Measurements from ENCODE around the gene LMO7. TPM values are rescaled to one million over a fixed set of nuclear protein-coding genes. Genes with fewer than 3 reads are reported as not detected.

LMO7 gene
- total and polyA plus RNA-seq, 2 donors from 2014 or later: 44.0 to 138 TPM

- Histone ChIP-seq H3K4me3 (ENCODE audit: low read length in 3 of 3) (no peak overlapping the region), H3K27me3 (ENCODE audit: control insufficient read depth, insufficient read depth, low read length) (no peaks in the 10 kb centered on the region), H3K9me3 (ENCODE audit: control insufficient read depth in 2 of 3, insufficient read depth in 1 of 3, low read length in 3 of 3) (no peaks in the 10 kb centered on the region), H3K36me3 (ENCODE audit: control insufficient read depth in 2 of 3, insufficient read depth in 3 of 3, low read length in 3 of 3) (no peaks in the 10 kb centered on the region), H3K4me1 (ENCODE audit: control insufficient read depth in 2 of 3, insufficient read depth in 2 of 3, low read depth in 1 of 3, low read length in 3 of 3) (no peaks in the 10 kb centered on the region), H3K27ac (ENCODE audit: low read depth in 2 of 2, low read length in 2 of 2) (no peak overlapping the region), H3K9ac (ENCODE audit: low read length in 3 of 3) (no peak overlapping the region)
- no peak for FAIRE-seq
- intact Hi-C loops (cut with DNase I): no loop called here
- DNase-seq: no peak
- no peak for TF ChIP-seq CTCF (IDR thresholded peaks at IDR 0.05; ENCODE audit: borderline replicate concordance, extremely low read depth, insufficient read depth)
Measured at GRCh38 chr13:75612354-75612753, 23.8 kb upstream of the LMO7 start.

GRCh38 chr13:75617230-75617629, 18.9 kb upstream of the LMO7 start:
- FAIRE-seq: no peak
- Histone ChIP-seq H3K36me3 (ENCODE audit: control insufficient read depth in 2 of 3, insufficient read depth in 3 of 3, low read length in 3 of 3) (no peaks in the 10 kb centered on the region), H3K27ac (ENCODE audit: low read depth in 2 of 2, low read length in 2 of 2) (no peak overlapping the region), H3K4me3 (ENCODE audit: low read length in 3 of 3) (no peak overlapping the region), H3K4me1 (ENCODE audit: control insufficient read depth in 2 of 3, insufficient read depth in 2 of 3, low read depth in 1 of 3, low read length in 3 of 3) (no peaks in the 10 kb centered on the region), H3K9me3 (ENCODE audit: control insufficient read depth in 2 of 3, insufficient read depth in 1 of 3, low read length in 3 of 3) (no peaks in the 10 kb centered on the region), H3K9ac (ENCODE audit: low read length in 3 of 3) (no peak overlapping the region), H3K27me3 (ENCODE audit: control insufficient read depth, insufficient read depth, low read length) (no peaks in the 10 kb centered on the region)
- DNase-seq: no peak
- TF ChIP-seq CTCF (IDR thresholded peaks at IDR 0.05; ENCODE audit: borderline replicate concordance, extremely low read depth, insufficient read depth): no peak
- intact Hi-C loops (cut with DNase I): no loop called here

- DNase-seq (no peak), FAIRE-seq (no peak)
- Histone ChIP-seq H3K4me3 (ENCODE audit: low read length in 3 of 3) (no peak overlapping the region), H3K27ac (ENCODE audit: low read depth in 2 of 2, low read length in 2 of 2) (no peak overlapping the region), H3K9me3 (ENCODE audit: control insufficient read depth in 2 of 3, insufficient read depth in 1 of 3, low read length in 3 of 3) (no peaks in the 10 kb centered on the region), H3K36me3 (ENCODE audit: control insufficient read depth in 2 of 3, insufficient read depth in 3 of 3, low read length in 3 of 3) (no peaks in the 10 kb centered on the region), H3K9ac (ENCODE audit: low read length in 3 of 3) (no peak overlapping the region), H3K27me3 (ENCODE audit: control insufficient read depth, insufficient read depth, low read length) (no peaks in the 10 kb centered on the region), H3K4me1 (ENCODE audit: control insufficient read depth in 2 of 3, insufficient read depth in 2 of 3, low read depth in 1 of 3, low read length in 3 of 3) (no peaks in the 10 kb centered on the region)
- intact Hi-C loops (cut with DNase I): no loop called here
- TF ChIP-seq CTCF (IDR thresholded peaks at IDR 0.05; ENCODE audit: borderline replicate concordance, extremely low read depth, insufficient read depth): no peak
Measured at GRCh38 chr13:75618308-75618707, 17.8 kb upstream of the LMO7 start.

- FAIRE-seq (no peak), DNase-seq (no peak)
- intact Hi-C loops (cut with DNase I): no loop called here
- no peaks in the 10 kb centered on the region for H3K27me3 ChIP-seq (ENCODE audit: control insufficient read depth, insufficient read depth, low read length)
- H3K36me3 ChIP-seq (ENCODE audit: control insufficient read depth in 2 of 3, insufficient read depth in 3 of 3, low read length in 3 of 3): no peaks in the 10 kb centered on the region
- H3K9ac ChIP-seq (ENCODE audit: low read length in 3 of 3): no peak overlapping the region
- H3K27ac ChIP-seq (ENCODE audit: low read depth in 2 of 2, low read length in 2 of 2): no peak overlapping the region
- no peak overlapping the region for H3K4me3 ChIP-seq (ENCODE audit: low read length in 3 of 3)
- no peaks in the 10 kb centered on the region for H3K9me3 ChIP-seq (ENCODE audit: control insufficient read depth in 2 of 3, insufficient read depth in 1 of 3, low read length in 3 of 3)
- no peaks in the 10 kb centered on the region for H3K4me1 ChIP-seq (ENCODE audit: control insufficient read depth in 2 of 3, insufficient read depth in 2 of 3, low read depth in 1 of 3, low read length in 3 of 3)
- TF ChIP-seq CTCF (IDR thresholded peaks at IDR 0.05; ENCODE audit: borderline replicate concordance, extremely low read depth, insufficient read depth): no peak
Measured at GRCh38 chr13:75620020-75620419, 16.1 kb upstream of the LMO7 start.
